HepG2 (cell line): Measurements from ENCODE around the gene GTF2H2C.
"Not testable (repeated sequence)": the region's sequence is repeated elsewhere in the genome, so short reads cannot be mapped to it uniquely, and the experiment has no call there.

ENCODE experiments used
- CBX5 ChIP-seq: sonication (generic); formaldehyde crosslinking; IDR thresholded peaks from 2 replicates; pipeline ENCODE4 v1.4.0; 2020; ENCODE audit warnings: missing genetic modification reagents, borderline replicate concordance
- IRF1 ChIP-seq: sonication (generic); formaldehyde crosslinking; IDR thresholded peaks from 2 replicates; pipeline ENCODE4 v1.4.0; 2020; ENCODE audit warnings: low read depth, mild to moderate bottlenecking, missing genetic modification reagents
- JARID2 ChIP-seq: sonication (generic); formaldehyde crosslinking; IDR thresholded peaks from 2 replicates; pipeline ENCODE4 v1.8.1; 2023; ENCODE audit warnings: missing genetic modification reagents, inconsistent platforms; ENCODE audit not compliant: insufficient replicate concordance
- KAT8 ChIP-seq: IDR thresholded peaks from 2 replicates; pipeline ENCODE4 v1.6.1; 2016; ENCODE audit warnings: missing genetic modification reagents, missing compliant biosample characterization
- KDM6A ChIP-seq: IDR thresholded peaks from 2 replicates; pipeline ENCODE4 v1.6.1; 2016; ENCODE audit warnings: low read depth
- MYC ChIP-seq: sonication (generic); formaldehyde crosslinking; IDR thresholded peaks from 2 replicates; pipeline ENCODE4 v1.9.0; 2021; ENCODE audit warnings: missing genetic modification reagents, borderline replicate concordance
- POLR2A ChIP-seq, 2 experiments: IDR thresholded peaks; 2 replicates each; pipeline ENCODE4 v1.6.1; 2011; ENCODE audit warnings: low read depth in 2 of 2, low read length in 2 of 2, mild to moderate bottlenecking in 1 of 2, moderate library complexity in 1 of 2; ENCODE audit not compliant: insufficient read depth in 1 of 2
- POLR2AphosphoS2 ChIP-seq: IDR thresholded peaks from 2 replicates; pipeline ENCODE4 v1.6.1; 2011; ENCODE audit warnings: low read depth, low read length, improper control_type of control experiment
- RELA ChIP-seq: sonication (generic); formaldehyde crosslinking; IDR thresholded peaks from 2 replicates; pipeline ENCODE4 v1.4.0; 2020; ENCODE audit warnings: missing genetic modification reagents
- RNF2 ChIP-seq: fragments of 450-650 bp; conservative IDR thresholded peaks from 2 replicates; pipeline ENCODE4 v1.6.1; 2016; ENCODE audit warnings: low read depth
- RORA ChIP-seq: sonication (generic); formaldehyde crosslinking; IDR thresholded peaks from 2 replicates; pipeline ENCODE4 v1.5.0; 2020; ENCODE audit warnings: mild to moderate bottlenecking, missing genetic modification reagents, moderate library complexity
- THAP11 ChIP-seq: IDR thresholded peaks from 2 replicates; pipeline ENCODE4 v1.6.1; 2016; ENCODE audit warnings: missing biosample characterization, missing genetic modification reagents
- ZFP1 ChIP-seq: IDR thresholded peaks from 2 replicates; pipeline ENCODE4 v1.6.1; 2016
- TF ChIP-seq, protein P1 (sequence below): sonication (generic); formaldehyde crosslinking; IDR thresholded peaks from 2 replicates; pipeline ENCODE4 v1.5.0; 2020; ENCODE audit warnings: mild to moderate bottlenecking, missing genetic modification reagents, moderate library complexity

GRCh38 chr5:69541347-69541746 lies 18.6 kb upstream of the GTF2H2C start:
- TF ChIP-seq, protein P1, sequence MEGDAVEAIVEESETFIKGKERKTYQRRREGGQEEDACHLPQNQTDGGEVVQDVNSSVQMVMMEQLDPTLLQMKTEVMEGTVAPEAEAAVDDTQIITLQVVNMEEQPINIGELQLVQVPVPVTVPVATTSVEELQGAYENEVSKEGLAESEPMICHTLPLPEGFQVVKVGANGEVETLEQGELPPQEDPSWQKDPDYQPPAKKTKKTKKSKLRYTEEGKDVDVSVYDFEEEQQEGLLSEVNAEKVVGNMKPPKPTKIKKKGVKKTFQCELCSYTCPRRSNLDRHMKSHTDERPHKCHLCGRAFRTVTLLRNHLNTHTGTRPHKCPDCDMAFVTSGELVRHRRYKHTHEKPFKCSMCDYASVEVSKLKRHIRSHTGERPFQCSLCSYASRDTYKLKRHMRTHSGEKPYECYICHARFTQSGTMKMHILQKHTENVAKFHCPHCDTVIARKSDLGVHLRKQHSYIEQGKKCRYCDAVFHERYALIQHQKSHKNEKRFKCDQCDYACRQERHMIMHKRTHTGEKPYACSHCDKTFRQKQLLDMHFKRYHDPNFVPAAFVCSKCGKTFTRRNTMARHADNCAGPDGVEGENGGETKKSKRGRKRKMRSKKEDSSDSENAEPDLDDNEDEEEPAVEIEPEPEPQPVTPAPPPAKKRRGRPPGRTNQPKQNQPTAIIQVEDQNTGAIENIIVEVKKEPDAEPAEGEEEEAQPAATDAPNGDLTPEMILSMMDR (CRISPR knock-in tag) = not testable (repeated sequence)
- not testable (repeated sequence) for TF ChIP-seq JARID2 (CRISPR knock-in tag); ZFP1 (CRISPR knock-in tag); IRF1; POLR2A (IDR thresholded peaks at IDR 0.05; ENCODE audit: insufficient read depth in 1 of 2, low read depth in 2 of 2, low read length in 2 of 2); RNF2; KAT8 (CRISPR knock-in tag); POLR2AphosphoS2; RELA; KDM6A (CRISPR knock-in tag); CBX5 (CRISPR knock-in tag); MYC (CRISPR knock-in tag); THAP11 (CRISPR knock-in tag); RORA (CRISPR knock-in tag)
